GM12878 (cell line): Measurements from ENCODE around the gene TBXAS1. TPM values are rescaled to one million over a fixed set of nuclear protein-coding genes. Genes with fewer than 3 reads are reported as not detected.

ENCODE experiments used
- ATAC-seq: fragments of 200-7000 bp; cut with Tn5 transposase; 3 replicates; pipeline ENCODE4 v1.9.1; 2020; ENCODE audit warnings: mild to moderate bottlenecking, moderate library complexity
- BruUV-seq: library from RNA; stranded (reverse); fragments of 400-500 nt; replicated peaks from 2 replicates; lab custom pipeline; 2021; lab: Mats Ljungman, UMichigan
- CTCF ChIA-PET: fragments of 300-600 bp; sonication (Branson Sonifier 250); formaldehyde crosslinking; extraction: SDS; loops from one replicate; lab custom pipeline; 2021; ENCODE audit warnings: inconsistent platforms; lab: Yijun Ruan, JAX
- POLR2A ChIA-PET: fragments of 350-600 bp; formaldehyde crosslinking; extraction: SDS; loops from one replicate; lab custom pipeline; 2021; ENCODE audit warnings: inconsistent platforms; lab: Charles Lee
- RAD21 ChIA-PET: fragments of 300-600 bp; sonication (Branson Sonifier 250); formaldehyde crosslinking; loops from one replicate; lab custom pipeline; 2023; ENCODE audit warnings: antibody characterized with exemption; ENCODE audit not compliant: unreplicated experiment; lab: Charles Lee
- SMC1A ChIA-PET: fragments of 300-600 bp; sonication (Branson Sonifier 250); formaldehyde crosslinking; loops from one replicate; lab custom pipeline; 2023; ENCODE audit not compliant: unreplicated experiment, uncharacterized antibody; lab: Charles Lee
- DNase-seq: peaks from one replicate; pipeline ENCODE4 v3.0.0-alpha.2; 2011; ENCODE audit warnings: low read depth, low spot score
- FAIRE-seq: peaks from 3 replicates; lab custom pipeline; 2011; peaks lifted over from hg19 to GRCh38; lab: Jason Lieb, UNC
- H2AFZ ChIP-seq: 2 replicates; pipeline ENCODE4 v1.6.0; 2011; ENCODE audit warnings: low read depth, low read length, control low read depth; ENCODE audit not compliant: control insufficient read depth
- H3K27ac ChIP-seq: 2 replicates; pipeline ENCODE4 v1.5.1; 2011; ENCODE audit warnings: control low read depth; ENCODE audit not compliant: control insufficient read depth, insufficient read depth
- H3K27me3 ChIP-seq, 2 experiments: replicated peaks in 1 of 2; 2 replicates each; pipeline versions ENCODE4 v1.6.0 to v1.6.1; 2011; ENCODE audit warnings: low read length in 1 of 2; ENCODE audit not compliant: control insufficient read depth in 2 of 2, insufficient read depth in 2 of 2
- H3K36me3 ChIP-seq, 2 experiments: 2 replicates each; pipeline ENCODE4 v1.5.1; 2011; ENCODE audit warnings: low read length in 1 of 2; ENCODE audit not compliant: control insufficient read depth in 2 of 2, insufficient read depth in 2 of 2
- H3K4me1 ChIP-seq: 2 replicates; pipeline ENCODE4 v1.6.1; 2011; ENCODE audit warnings: mild to moderate bottlenecking, low read length, moderate library complexity, mixed read lengths; ENCODE audit not compliant: control insufficient read depth, insufficient read depth
- H3K4me2 ChIP-seq: 2 replicates; pipeline ENCODE4 v1.6.0; 2011; ENCODE audit warnings: control low read depth; ENCODE audit not compliant: control insufficient read depth, insufficient read depth
- H3K4me3 ChIP-seq: fragments of 200-600 bp; sonication (generic); 2 replicates; pipeline ENCODE4 v1.5.1; 2016
- H3K79me2 ChIP-seq: 2 replicates; pipeline ENCODE4 v1.6.0; 2011; ENCODE audit warnings: low read length; ENCODE audit not compliant: control insufficient read depth, insufficient read depth
- H3K9ac ChIP-seq: 2 replicates; pipeline ENCODE4 v1.8.0; 2011; ENCODE audit warnings: low read length, control low read depth, mixed read lengths; ENCODE audit not compliant: control insufficient read depth, insufficient read depth
- H3K9me3 ChIP-seq: replicated peaks from 3 replicates; pipeline ENCODE4 v1.5.1; 2011; ENCODE audit warnings: mild to moderate bottlenecking, low read length; ENCODE audit not compliant: control insufficient read depth, insufficient read depth
- H4K20me1 ChIP-seq: 2 replicates; pipeline ENCODE4 v1.6.0; 2011; ENCODE audit not compliant: control insufficient read depth, insufficient read depth
- BCL3 ChIP-seq: IDR thresholded peaks from 2 replicates; pipeline ENCODE4 v1.6.1; 2011; ENCODE audit warnings: borderline replicate concordance, low read depth, mild to moderate bottlenecking, moderate library complexity, low read length; ENCODE audit not compliant: insufficient read depth, poor library complexity, severe bottlenecking
- BRCA1 ChIP-seq: IDR thresholded peaks from 2 replicates; pipeline ENCODE4 v1.6.1; 2011; ENCODE audit warnings: low read depth, low read length, improper control_type of control experiment
- GABPA ChIP-seq: IDR thresholded peaks from 2 replicates; pipeline ENCODE4 v1.6.1; 2014; ENCODE audit warnings: antibody characterized with exemption, low read depth, mild to moderate bottlenecking, inconsistent platforms
- HCFC1 ChIP-seq: fragments of 150-350 bp; IDR thresholded peaks from 2 replicates; pipeline ENCODE4 v1.6.1; 2014; ENCODE audit warnings: low read length
- WGBS: methylation state at CpG from one replicate; pipeline ENCODE4 v1.1.6; 2016; ENCODE audit warnings: low lambda C conversion rate; ENCODE audit not compliant: insufficient replicate concordance, insufficient coverage; ENCODE audit errors: missing lambda C conversion rate; 5-methylcytosine and 5-hydroxymethylcytosine counted together
- in situ Hi-C: fragments of 300-500 bp; cut with MboI; formaldehyde crosslinking; loops from 9 replicates; pipeline ENCODE4 v1.14.3; 2018; ENCODE audit warnings: mixed read lengths
- intact Hi-C: fragments of 100-400 bp; cut with micrococcal nuclease; formaldehyde crosslinking; loops from one replicate; pipeline ENCODE4 v1.14.2; 2022; ENCODE audit not compliant: unreplicated experiment
- polyA plus RNA-seq, 11 experiments: library from polyadenylated mRNA; depleted of rRNA in 4 of 11; unstranded in 6 of 11; stranded (reverse) in 5 of 11; fragments of >200 nt; fragmentation: Nextera tagmentation in 4 of 11; fragmentation: Illumina TruSeq in 1 of 11; extraction: Ambion mirVana in 4 of 11; extraction: Trizol in 1 of 11; gene quantifications; 1 replicate in 1 of 11; 2 replicates in 10 of 11; pipeline versions ENCODE4 v1.2.1 to v1.2.3, GENCODE V29; 2011 to 2016; ENCODE audit warnings: inconsistent platforms in 2 of 11, missing spikeins in 2 of 11, low read depth in 1 of 11
- total RNA-seq, 4 experiments: library from RNA; depleted of rRNA in 3 of 4; stranded (reverse); fragments of >200 nt in 3 of 4; fragmentation: Illumina TruSeq in 1 of 4; extraction: Trizol in 1 of 4; gene quantifications; 2 replicates each; pipeline versions ENCODE4 v1.2.1 to v1.2.3, GENCODE V29; 2013 to 2021

Gene TBXAS1
- total and polyA plus RNA-seq, 10 of the 15 experiments (the other 5 are each of a cell fraction or from before 2014, with no cell fraction given), result 1.5 to 32.7 (median 16.3) TPM

- Histone ChIP-seq H4K20me1 (no peaks in the 10 kb centered on the region), H3K79me2 (no peaks in the 10 kb centered on the region), H3K4me1 (no peaks in the 10 kb centered on the region), H3K4me2 (no peak overlapping the region), H3K9me3 (no peaks in the 10 kb centered on the region), H3K9ac (no peak overlapping the region), H2AFZ (no peak overlapping the region), H3K4me3 (no peak overlapping the region), H3K27ac (no peak overlapping the region), H3K36me3 (no peaks in the 10 kb centered on the region), H3K27me3 (no peaks in the 10 kb centered on the region)
- ATAC-seq (no peak), FAIRE-seq (no peak), DNase-seq (no peak)
- intact Hi-C loops (no loop called here), in situ Hi-C loops (no loop called here)
- POLR2A ChIA-PET, result no interaction called here
- SMC1A ChIA-PET, result no interaction called here
- no TSS peak for BruUV-seq
- TF ChIP-seq BCL3, result no peak
- CTCF ChIA-PET, result interaction anchor here (0.6 kb wide), 1 partner anchor 30 kb away, joined by 3 read pairs; no protein-coding TSS in a partner anchor
- RAD21 ChIA-PET, result no interaction called here
These were observed 103.5 kb downstream of the TBXAS1 start for GRCh38 chr7:139932531-139932930.

GRCh38 chr7:139936760-139937310, 107.8 kb downstream of the TBXAS1 start:
- FAIRE-seq (no peak), ATAC-seq (no peak), DNase-seq (no peak)
- H3K4me1 ChIP-seq, result no peaks in the 10 kb centered on the region
- no peak overlapping the region for H3K4me2 ChIP-seq
- H3K79me2 ChIP-seq, result no peaks in the 10 kb centered on the region
- TF ChIP-seq BRCA1, result no peak
- no peak for TF ChIP-seq HCFC1
- TF ChIP-seq GABPA, result no peak
- H2AFZ ChIP-seq, result no peak overlapping the region
- in situ Hi-C loops, result no loop called here
- H4K20me1 ChIP-seq, result no peaks in the 10 kb centered on the region
- 50% methylated on average over 2 of the region's 2 CpGs for WGBS
- no peaks in the 10 kb centered on the region for H3K36me3 ChIP-seq
- ChIA-PET CTCF (interaction anchor here (1.3 kb wide), 1 partner anchor 9 kb away, joined by 5 read pairs; no protein-coding TSS in a partner anchor), POLR2A (no interaction called here), SMC1A (interaction anchor here (0.8 to 2.1 kb wide), 5 partner anchors 9 to 64 kb away, joined by 3 to 9 read pairs (median 3); no protein-coding TSS in a partner anchor), RAD21 (no interaction called here)
- H3K4me3 ChIP-seq, result no peak overlapping the region
- intact Hi-C loops, result no loop called here
- no peaks in the 10 kb centered on the region for H3K27me3 ChIP-seq
- no peak overlapping the region for H3K27ac ChIP-seq
- H3K9ac ChIP-seq, result no peak overlapping the region
- no TSS peak for BruUV-seq
- H3K9me3 ChIP-seq, result no peaks in the 10 kb centered on the region
